GM21390 (cell line): ENCODE measurements around the gene ABI3BP.
"Not testable (repeated sequence)": the region's sequence is repeated elsewhere in the genome, so short reads cannot be mapped to it uniquely, and the experiment has no call there.

Source experiments
- ATAC-seq: cut with Tn5 transposase; IDR thresholded peaks from one replicate; pipeline ENCODE4 v1.9.1; 2021; ENCODE audit not compliant: unreplicated experiment

Gene ABI3BP

DNA sequence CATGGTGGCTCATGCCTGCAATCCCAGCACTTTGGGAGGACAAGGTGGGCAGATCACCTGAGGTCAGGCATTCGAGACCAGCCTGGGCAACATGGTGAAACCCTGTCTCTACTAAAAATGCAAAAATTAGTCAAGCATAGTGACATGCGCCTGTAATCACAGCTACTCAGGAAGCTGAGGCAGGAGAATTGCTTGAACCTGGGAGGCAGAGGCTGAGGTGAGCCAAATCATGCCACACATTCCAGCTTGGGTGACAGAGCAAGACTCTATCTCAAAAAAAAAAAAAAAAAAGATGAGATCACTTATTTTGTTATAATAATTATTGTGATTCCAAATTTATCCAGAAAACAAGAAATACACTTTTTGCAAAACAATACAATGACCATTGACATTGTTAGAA lies 47.1 kb downstream of the ABI3BP start:
- ATAC-seq = not testable (repeated sequence)

DNA sequence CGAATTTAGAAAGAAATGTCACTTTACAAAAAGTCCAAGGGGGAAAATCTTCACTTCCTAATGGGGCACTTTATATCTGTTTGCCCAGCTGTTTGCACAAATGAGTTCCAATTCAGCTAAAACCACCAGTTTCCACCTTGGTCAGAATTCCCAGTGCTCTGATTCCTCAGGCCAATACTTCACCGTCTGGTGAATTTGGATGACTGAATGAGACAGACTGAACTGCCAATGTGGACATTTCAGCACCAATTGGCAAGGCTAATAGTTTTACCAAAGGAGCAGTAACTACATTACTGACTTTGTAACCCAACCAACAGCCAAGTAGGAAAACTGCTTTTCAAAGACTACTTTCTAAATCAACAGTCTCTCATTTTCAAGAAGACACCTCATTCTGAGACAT lies 51.8 kb downstream of the ABI3BP start:
- no peak for ATAC-seq

DNA sequence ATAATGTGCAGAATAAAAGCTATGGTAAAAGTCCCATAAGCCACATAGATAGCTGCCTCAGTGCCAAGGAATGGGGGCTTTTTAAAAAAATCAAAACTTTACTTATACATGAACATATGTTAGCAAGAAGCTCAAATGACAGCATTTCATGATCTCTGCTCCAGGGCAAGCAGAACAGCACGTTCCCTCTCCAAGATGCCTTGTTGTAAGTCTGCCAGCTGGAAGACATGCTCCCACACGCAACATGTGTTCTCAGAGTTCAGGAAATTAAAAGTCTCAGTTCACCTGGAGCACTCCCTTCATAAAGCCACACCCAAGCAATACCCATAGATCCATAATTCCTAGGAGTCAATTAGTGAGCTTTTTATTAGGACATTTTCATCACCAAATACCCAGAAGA lies 52.2 kb downstream of the ABI3BP start:
- no peak for ATAC-seq

DNA sequence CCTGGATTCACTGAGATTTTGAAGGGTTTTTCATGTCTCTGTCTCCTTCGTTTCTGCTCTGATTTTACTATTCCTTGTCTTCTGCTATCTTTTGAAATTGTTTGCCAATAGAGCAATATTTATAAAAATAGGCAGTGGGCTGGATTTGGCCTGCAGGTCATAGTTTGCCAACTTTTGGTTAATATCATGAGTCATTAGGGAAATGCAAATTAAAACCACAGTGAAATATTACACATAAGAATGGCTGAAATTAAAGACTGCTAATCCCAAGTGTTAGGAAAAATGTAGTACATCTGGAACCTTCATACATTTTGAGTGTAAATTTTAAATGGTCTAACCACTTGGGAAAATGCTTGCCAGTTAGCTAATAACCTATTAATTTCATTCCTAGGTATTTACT lies 56.3 kb downstream of the ABI3BP start:
- no peak for ATAC-seq

DNA sequence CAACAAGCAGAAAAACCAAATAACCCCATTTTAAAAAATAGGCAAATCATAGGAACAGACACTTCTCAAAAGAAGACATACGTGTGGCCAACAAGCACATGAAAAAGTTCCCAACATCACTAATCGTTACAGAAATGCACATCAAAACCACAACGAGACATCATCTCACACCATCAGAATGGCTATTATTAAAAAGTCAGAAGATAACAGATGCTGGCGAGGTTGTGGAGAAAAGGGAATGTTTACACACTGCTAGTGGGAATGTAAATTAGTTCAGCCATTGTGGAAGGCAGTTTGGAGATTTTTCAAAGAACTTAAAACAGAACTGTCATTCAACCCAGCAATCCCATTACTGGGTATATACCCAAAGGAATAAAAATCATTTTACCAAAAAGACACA lies 60.7 kb downstream of the ABI3BP start:
- no peak for ATAC-seq

DNA sequence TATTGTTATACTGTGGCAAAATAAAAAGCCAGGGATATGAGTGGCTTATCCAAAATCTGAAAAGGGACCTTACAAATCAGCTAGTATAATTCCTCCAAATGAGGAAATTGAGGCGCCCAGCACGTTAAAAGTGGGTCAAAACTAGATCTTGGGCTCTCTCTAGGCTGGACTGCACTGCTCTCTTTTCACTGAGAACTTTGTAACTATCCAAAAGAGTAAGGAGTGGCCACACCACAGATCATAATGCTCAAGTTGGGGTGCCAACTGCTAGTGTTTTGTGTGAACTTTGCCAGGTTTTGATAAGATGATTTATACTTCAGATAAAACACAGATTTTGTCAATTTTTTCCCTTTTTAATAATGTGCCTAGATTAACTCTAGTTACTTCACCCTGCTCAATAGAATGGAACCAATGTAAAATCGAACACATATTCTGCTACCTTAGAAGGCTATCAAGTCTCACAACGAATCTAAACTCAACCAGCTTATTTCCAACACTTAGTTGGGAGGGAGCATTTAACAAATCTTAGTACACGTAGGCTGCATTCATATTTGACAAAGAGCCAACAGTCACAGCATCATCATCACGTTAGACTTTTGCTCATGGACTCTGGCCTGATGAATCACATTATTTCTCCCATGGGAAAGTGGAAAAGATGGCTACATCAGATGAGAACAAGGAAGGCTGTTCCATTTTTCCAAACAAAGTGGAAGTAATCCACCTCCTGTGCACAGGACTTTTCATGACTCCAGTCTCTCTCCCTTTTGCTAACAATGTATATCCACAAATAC lies 64.4 kb downstream of the ABI3BP start:
- ATAC-seq = no peak

DNA sequence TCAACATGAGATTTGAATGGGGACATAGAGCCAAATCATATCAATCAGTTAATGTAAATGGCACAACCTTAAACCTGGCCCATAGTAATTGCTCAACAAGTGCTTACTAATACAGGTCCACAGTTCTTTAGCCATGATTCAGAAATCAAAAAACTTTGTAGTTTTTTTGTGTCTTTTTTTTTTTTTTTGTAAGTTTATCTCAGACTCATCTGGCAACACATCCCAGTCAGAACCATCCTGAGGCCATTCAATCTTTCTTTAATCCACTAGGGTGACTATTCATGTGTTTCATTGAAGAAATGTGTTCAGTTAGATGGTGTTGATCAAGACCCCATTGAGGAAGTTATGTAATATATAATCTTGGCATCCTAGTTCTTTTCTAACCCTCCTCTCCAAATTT lies 65.4 kb downstream of the ABI3BP start:
- no peak for ATAC-seq

DNA sequence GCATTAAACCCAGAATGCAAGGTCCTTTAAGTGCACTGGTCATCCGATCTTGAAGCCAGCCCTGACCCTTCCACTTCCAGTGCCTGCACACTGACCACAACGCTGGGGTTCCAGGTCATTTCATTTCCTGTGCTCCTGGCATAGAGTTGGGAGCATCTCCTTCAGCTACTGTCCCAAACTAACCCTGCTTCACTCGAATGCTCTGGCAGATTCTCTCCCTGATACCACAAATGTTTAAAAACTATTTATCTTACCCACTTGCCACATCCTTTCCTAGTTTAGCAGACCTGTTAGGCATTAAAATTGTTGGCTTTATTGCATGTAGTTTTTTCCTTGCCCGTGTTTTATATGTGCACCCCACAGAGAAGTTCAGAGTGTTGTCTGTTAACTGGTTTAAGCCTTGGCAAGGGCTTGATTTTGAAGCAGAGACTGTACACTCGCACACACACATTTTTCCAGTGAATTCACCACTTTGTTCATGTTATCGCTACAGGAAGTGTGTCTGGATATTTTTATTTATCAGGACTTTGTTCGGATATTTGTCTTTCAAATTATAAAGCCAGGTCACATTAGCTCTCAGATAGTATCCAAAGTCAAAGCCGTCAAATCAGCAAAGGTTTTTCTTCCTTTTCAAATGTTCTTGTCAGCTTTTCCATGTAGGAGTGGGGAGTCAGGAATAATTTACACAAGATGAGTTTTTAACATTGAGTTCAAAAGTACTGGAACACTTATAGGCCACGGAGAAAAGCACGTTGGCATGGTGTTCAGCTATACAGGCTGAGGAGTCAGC lies 77.3 kb downstream of the ABI3BP start:
- ATAC-seq = no peak

DNA sequence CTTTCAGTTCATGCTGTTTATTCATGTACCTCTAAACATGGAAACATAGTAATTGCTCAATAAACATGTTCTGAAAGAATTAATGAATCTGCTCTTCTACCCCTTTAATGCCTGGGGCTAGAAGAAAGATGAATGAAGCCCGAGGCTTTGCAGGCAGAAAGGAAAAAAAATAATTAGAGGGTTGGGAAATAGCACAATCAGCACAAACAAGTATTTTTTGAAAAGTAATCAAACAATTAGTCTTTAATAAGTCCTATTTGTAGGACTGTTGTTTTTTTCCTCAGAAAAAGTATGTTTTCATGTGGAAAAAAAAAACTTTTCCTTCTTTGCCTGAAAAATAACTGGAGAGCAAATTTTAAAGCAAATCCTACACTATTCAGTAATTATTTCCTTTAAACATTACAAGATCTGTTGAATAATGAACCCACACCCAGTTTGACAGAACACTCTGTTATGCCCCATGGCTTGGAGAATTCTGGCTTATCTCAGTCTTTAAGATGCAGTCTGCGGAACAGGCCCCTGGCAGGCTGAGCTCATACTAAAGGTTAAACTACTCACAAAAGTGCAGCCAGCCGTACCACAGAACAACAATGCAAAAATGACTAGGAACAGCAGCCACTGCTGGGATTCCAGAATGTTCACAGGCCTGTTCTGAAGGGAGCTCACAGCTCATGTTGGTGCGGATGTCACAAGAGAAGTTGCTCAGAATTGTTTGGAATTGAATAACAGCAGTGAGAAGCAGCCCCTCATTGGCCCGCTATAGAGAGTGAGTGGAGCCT lies 79.2 kb downstream of the ABI3BP start:
- no peak for ATAC-seq

DNA sequence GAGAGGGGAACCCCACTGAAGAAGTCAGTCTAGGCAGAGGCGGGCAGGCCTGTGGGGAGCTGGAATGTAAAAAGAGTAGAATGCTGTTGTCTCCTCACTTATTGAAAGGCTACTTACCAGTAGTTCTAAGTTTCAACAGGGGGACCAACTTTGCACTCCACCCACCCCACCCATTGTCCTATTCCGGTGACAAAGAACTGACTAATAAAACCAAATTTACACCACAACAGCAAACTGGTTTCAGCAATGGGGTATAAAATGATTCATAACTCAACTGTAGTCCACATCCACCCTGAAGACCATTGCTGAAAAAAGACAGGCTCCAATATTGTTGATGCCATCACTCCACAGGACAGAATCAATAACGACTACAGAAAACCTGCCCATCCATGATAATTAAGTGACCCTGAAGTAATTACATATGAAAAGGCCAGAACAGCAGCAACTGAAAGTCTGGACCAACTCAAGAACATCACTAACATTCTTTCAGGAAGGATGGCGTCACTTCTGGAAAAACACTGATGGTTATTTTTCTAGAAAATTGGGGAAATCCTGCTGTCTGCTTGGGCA lies 80.2 kb downstream of the ABI3BP start:
- no peak for ATAC-seq

DNA sequence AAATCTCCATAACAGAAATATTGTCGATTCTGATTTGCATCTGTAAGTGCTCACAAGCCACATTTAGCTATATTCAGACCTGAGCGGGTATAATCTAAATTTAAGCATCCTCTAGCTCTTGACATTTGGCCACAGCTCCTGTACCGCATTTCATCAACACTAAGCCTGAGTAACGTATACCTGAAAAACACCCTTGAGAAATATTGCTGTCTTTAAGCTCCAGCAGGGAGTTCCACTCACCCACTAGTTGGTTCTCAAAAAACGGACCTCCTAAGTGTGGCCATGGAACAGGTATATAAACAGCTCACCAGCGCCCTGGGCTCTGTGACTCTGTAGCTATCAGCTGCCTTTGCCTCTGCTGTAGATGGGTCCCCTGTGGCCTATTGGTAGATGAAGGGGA lies 80.7 kb downstream of the ABI3BP start:
- no peak for ATAC-seq

DNA sequence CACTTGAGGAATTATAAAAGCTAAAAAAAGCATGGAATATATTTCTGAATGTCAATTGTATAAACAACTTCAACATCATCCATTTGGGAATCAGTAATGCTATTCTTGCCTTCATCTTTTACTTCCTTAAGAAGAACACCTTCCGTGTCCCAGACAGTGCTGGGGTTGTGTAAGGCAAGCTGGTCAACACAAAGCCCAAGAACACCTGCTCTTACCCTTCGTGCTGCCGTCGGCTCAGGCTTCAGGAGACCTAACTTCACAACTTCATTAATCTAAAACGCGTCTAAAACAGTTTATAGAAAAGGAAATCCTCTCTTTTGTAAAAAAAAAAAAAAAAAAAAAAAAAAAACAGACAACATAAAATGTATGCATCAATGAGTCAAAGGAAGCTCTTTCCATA lies 81.3 kb downstream of the ABI3BP start:
- ATAC-seq = no peak

DNA sequence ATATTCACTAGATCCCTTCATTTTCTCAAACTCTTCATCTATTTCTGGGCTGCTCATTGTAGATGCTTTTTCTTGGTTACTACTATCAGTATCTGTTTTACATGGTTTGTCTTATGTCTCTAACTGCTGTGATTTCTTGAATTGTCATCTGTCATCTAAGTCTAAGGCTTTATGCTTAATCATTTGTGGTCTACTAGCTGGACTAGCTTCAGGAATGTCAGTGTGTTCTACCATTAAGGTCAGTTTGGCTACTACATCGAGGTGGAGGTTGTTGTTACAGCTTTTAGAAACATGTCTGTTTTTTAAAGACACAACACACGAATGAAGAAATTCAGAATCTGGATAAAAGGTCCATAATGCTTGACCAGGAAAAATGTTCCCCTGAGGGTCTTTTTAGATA lies 82.2 kb downstream of the ABI3BP start:
- no peak for ATAC-seq

DNA sequence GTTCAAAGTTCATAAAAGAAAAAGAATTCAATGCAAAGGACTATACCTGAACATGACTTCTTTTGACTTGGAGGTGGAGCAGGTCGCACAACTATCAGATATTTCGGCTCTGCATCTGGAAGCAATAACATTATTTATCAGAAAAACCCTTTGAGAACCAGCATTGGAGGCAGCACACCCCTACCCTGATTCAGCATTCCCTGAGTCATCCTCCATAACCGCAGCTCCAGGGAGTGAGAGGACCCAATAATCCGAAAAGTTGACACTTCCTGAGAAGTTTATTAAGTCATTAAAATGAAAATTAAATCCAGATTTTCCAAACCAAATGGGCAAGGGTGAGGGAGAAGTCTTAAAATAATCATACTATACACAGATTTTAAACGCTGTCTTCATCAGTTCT lies 90.6 kb downstream of the ABI3BP start:
- no peak for ATAC-seq

DNA sequence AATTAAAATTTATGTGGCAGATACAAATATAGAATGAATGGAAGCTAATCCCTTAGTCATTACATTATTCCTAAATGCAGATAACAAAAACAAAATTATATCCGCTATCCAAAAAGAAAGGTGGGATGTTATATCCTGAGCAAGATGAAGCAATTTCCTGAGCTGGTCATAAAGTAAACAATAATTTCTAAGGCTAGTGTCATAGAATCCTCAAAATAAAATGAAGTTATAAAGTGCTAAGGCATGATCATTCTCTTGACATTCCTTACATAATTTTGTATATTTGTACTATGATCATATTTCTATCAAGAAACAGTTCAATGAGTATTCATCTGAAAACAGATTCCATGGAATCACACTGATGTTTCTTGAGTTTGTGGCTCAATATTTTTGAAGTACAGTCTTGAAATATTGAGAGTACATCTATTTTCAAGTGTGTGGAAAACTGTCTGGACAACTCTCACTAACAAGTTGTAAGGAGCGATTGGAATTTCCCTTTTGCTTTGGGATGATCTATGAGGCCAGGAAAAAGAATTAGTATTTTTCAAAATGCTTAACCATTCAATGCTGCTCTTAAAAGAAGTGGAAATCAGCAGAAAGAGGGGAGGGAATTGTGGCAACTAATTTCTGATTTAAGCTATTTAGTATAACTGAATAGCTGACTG lies 92.4 kb downstream of the ABI3BP start:
- no peak for ATAC-seq

DNA sequence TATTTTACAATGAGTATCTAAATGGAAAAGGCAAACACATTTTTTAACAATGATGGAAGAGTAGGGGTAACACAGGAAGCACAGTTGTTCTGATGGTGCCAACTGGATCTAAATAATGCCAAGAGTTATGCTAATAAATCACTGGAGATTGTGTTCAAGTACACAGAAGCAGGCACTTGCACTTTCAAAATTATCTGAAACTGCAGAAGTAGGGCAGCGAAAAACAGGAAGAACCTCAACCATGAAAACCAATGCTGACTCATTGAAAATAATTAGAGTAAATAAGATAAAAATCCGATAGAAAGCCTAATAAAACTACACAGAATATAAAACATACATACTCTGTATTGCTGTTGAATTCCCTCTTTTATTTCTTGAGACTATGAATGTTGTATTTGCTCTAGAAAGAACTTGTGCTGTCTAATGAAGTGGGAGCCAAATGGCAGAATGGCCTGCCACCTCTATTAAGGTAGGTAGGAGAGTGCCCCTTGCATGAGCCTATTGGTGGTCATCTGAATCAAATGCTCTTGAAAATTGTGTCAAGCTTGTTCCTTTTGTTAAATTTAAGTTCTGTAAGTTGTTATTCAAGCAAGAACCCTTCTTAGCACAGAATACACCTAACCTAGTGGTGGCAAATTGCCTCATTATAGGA lies 93.7 kb downstream of the ABI3BP start:
- ATAC-seq = peak; percentile 88

DNA sequence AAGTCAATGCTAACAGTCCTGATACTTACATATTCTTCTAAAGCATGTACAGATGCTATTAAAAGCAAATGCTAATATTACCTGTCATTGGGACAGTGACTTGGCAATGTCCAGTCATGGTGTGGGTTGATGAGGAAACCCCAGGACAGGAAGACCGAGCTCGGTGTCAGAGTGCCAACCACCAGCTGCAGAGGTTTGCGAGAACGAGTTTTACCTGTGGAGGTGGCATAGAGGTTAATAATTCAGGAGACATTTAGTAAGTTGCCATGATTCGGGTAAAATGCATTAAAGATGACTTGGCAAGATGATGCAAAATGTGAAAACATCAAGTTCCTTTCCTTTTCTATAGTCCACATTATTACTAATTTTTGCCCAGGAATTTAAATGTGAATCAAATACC lies 94.5 kb downstream of the ABI3BP start:
- no peak for ATAC-seq

DNA sequence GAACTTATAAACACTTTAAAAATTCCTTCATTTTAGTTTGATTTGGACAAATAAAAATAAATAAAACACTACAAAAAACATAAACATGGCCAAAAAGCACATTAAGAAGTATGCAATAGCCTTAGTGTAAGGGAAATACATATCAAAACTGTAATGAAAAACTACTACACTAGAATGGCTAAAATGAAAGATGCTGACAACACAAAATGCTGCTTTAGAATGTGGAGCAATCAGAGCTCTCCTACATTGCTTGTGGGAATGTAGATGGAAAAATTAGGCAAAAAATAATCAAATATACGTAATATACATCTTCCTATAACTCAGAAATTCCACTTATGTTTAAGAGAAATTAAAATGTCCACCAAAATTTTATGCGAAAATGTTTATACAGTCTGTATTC lies 96.2 kb downstream of the ABI3BP start:
- no peak for ATAC-seq

DNA sequence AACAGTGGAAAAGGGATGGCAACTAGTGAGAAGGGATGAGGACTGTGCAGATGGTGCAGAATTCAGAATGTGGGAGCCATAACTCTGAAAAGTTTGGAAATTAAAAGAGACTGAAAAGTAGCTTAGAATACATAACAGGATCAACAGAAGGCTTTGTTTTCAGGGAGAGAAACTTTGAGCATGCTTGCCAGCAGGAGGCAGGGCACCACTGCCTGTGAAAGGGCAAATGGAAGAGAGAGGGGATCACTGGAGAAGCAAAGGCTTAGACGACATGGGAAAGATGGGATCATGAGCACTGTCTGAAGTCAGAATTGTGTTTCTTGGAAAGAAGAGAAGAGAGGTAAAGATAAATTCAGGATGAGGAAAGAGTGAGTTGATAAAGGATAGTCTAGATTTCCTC lies 99.6 kb downstream of the ABI3BP start:
- ATAC-seq = no peak

DNA sequence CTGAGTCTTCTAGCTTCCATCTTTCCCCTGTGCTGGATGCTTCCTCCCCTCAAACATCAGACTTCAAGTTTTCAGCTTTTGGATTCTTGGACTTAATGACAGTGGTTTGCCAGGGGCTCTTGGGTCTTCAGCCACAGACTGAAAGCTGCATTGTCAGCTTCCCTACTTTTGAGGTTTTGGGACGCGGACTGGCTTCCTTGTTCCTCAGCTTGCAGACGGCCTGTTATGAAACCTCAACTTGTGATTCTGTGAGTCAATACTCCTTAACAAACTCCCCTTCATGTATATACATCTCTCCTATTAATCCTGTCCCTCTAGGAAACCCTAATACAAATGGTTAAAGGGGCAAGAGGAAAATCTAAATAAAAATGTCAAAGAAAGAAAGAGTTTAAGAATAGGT lies 100.1 kb downstream of the ABI3BP start:
- ATAC-seq = no peak
